ENCODE results near the gene ESPL1.

DNA sequence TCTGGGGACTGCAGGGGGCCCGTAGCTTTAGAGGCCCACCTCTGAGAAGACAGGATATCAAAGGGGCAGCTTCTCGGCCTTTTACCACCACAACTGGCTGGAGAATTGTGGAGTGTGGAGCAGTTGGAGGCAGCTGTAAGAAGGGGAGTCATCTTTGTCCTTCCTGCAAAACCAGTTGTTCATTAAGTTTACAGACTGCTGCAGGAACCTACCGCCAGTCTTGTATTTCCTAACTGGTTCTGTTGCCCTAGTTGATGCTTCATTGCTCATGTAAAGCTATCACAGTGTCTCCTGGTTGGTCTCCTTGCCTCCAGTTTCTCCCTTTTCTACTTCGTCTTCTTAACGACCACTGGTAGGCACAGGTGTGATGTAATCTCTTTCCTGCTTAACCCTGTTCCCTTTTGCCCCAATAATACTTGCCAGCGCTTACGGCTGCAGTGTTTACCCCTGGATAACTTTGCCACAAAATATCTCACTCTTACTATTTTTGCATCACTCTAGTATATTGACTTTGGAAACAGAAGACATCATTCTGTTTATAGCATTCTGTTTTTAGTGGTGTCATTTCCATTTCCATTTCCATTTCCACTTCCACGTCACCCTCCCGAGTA, 11.9 kb downstream of the ESPL1 start:
- no peak for TF ChIP-seq EZH2 (IDR thresholded peaks at IDR 0.05; ENCODE audit: low read length, unreplicated experiment)
- TF ChIP-seq EZH2phosphoT487 (IDR thresholded peaks at IDR 0.05; ENCODE audit: borderline replicate concordance, low read length) = no peak

All from PC-3 (cell line).